ENCODE results near the gene PCDHGA8.
A peak's percentile ranks its signal among the peaks of the same experiment; 100 is the strongest.
"Not testable (repeated sequence)": the region's sequence is repeated elsewhere in the genome, so short reads cannot be mapped to it uniquely, and the experiment has no call there.

The PCDHGA8 gene

GRCh38 chr5:141392429-141393198 is at the start of gene PCDHGA8:
PCDHGA8 (plus strand) TSS chr5:141392633; CDS start chr5:141392814, 181 bp downstream.
- Histone ChIP-seq H3K4me1 (ENCODE audit: control insufficient read depth, insufficient read depth, low read length, unreplicated experiment) (no peaks in the 10 kb centered on the region), H3K79me2 (ENCODE audit: control insufficient read depth, insufficient read depth, low read length, unreplicated experiment) (no peaks in the 10 kb centered on the region), H3K27ac (ENCODE audit: low read depth, low read length) (no peak within 1 kb of the TSS), H2AFZ (ENCODE audit: low read length, unreplicated experiment) (no peak within 1 kb of the TSS), H3K27me3 (ENCODE audit: insufficient read depth, low read length) (peaks cover 82% of the 10 kb centered on the region), H3K36me3 (ENCODE audit: insufficient read depth, low read length) (no peaks in the 10 kb centered on the region), H3K4me3 (ENCODE audit: low read depth, low read length) (peak within 1 kb of the TSS; percentile 67)

DNA sequence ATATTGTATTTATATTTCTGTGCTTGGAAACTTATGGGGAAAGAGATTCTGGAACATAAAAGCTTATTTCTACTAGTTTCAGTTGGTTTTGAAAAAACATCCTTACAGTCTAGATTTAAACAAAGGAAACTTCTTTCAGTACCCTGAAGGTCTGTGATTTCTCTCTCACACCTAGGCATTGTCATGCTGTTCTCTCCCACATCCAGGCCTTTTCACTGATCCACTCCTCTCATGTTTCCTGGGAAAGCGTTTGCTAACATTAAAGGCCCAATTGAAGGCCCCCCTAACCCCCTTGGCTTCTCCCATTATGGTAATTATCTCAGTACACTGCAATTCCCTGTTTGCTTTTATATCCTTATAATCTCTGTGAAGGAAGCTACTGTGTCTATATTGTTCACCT is 49.7 kb upstream of the PCDHGA8 start:
- Histone ChIP-seq H3K4me1 (ENCODE audit: control insufficient read depth, insufficient read depth, low read length, unreplicated experiment) (no peaks in the 10 kb centered on the region), H2AFZ (ENCODE audit: low read length, unreplicated experiment) (no peak overlapping the region), H3K27ac (ENCODE audit: low read depth, low read length) (no peak overlapping the region), H3K27me3 (ENCODE audit: insufficient read depth, low read length) (peaks cover 64% of the 10 kb centered on the region), H3K79me2 (ENCODE audit: control insufficient read depth, insufficient read depth, low read length, unreplicated experiment) (no peaks in the 10 kb centered on the region), H3K36me3 (ENCODE audit: insufficient read depth, low read length) (no peaks in the 10 kb centered on the region), H3K4me3 (ENCODE audit: low read depth, low read length) (no peak overlapping the region)

DNA sequence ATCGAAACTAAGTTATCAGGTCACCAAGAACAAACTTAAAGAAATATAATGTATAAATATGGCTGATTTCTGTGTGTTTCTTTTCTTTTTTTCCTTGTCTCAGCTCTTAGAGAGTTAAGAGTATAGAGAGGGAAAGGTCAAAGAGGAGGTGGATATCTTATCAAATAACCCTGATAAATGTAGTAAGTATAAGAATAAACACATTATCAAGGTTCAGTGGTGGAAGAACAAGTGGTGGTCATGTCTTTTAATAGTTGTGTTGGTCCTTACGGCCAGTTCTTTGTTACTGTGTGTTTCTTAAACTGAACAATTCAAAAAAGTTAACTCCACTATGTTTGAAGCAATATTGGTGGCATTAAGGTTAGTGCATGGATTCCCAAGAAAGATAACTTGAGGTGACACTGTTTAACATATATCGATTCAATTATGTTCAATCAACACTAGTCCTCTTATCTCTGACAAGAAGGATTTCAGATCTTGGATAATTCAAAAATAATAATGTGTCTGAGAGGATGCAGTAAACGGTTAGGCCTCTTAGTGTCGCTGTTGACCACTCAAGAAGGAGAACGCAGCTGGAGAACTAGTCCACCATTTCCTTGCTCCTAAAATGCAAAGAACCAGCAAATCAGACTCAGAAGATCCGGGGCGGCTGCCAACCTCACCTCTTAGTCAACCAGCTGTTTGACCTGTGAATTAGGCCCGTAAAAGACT is 49.0 kb upstream of the PCDHGA8 start, which contains the start of gene PCDHGA3:
Gene PCDHGA3 (plus strand): TSS at position 588 of the 711 bp plus-strand sequence. CDS start 205 bp downstream, outside the sequence.
- Histone ChIP-seq H3K4me3 (ENCODE audit: low read depth, low read length) (peak within 1 kb of the TSS; percentile 41; the same call in 1 of the 2 replicates), H3K36me3 (ENCODE audit: insufficient read depth, low read length) (no peaks in the 10 kb centered on the region), H3K27ac (ENCODE audit: low read depth, low read length) (no peak within 1 kb of the TSS), H3K79me2 (ENCODE audit: control insufficient read depth, insufficient read depth, low read length, unreplicated experiment) (no peaks in the 10 kb centered on the region), H2AFZ (ENCODE audit: low read length, unreplicated experiment) (no peak within 1 kb of the TSS), H3K4me1 (ENCODE audit: control insufficient read depth, insufficient read depth, low read length, unreplicated experiment) (no peaks in the 10 kb centered on the region), H3K27me3 (ENCODE audit: insufficient read depth, low read length) (peaks cover 64% of the 10 kb centered on the region)

DNA sequence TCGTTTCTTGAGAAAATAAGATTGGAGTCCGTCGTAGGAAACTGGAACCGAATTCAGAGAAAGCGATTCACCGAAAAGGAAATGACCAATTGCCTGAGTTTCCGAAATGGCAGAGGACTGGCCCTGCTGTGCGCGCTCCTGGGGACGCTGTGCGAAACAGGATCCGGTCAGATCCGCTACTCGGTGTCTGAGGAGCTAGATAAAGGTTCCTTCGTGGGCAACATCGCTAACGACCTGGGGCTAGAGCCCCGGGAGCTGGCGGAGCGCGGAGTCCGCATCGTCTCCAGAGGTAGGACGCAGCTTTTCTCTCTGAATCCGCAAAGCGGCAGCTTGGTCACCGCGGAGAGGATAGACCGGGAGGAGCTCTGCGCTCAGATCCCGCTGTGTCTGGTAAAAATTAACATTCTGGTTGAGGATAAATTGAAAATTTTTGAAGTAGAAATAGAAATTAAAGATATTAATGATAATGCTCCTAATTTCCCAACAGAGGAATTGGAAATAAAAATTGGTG is 48.4 kb upstream of the PCDHGA8 start:
- Histone ChIP-seq H3K79me2 (ENCODE audit: control insufficient read depth, insufficient read depth, low read length, unreplicated experiment) (no peaks in the 10 kb centered on the region), H3K36me3 (ENCODE audit: insufficient read depth, low read length) (no peaks in the 10 kb centered on the region), H3K27ac (ENCODE audit: low read depth, low read length) (no peak overlapping the region), H3K27me3 (ENCODE audit: insufficient read depth, low read length) (peaks cover 66% of the 10 kb centered on the region), H3K4me3 (ENCODE audit: low read depth, low read length) (peak overlapping the region; percentile 41; the same call in 1 of the 2 replicates), H2AFZ (ENCODE audit: low read length, unreplicated experiment) (no peak overlapping the region), H3K4me1 (ENCODE audit: control insufficient read depth, insufficient read depth, low read length, unreplicated experiment) (no peaks in the 10 kb centered on the region)

DNA sequence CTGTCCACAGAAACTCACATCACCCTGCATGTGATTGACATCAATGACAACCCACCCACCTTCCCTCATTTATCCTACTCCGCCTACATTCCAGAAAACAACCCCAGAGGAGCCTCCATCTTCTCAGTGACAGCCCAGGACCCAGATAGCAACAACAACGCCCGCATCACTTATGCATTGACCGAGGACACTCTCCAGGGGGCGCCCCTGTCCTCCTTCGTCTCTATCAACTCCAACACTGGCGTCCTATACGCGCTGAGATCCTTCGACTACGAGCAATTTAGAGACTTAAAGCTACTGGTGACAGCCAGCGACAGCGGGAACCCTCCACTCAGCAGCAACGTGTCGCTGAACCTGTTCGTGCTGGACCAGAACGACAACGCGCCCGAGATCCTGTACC is 47.1 kb upstream of the PCDHGA8 start:
- Histone ChIP-seq H3K4me1 (ENCODE audit: control insufficient read depth, insufficient read depth, low read length, unreplicated experiment) (no peaks in the 10 kb centered on the region), H3K4me3 (ENCODE audit: low read depth, low read length) (no peak overlapping the region), H3K27ac (ENCODE audit: low read depth, low read length) (no peak overlapping the region), H3K27me3 (ENCODE audit: insufficient read depth, low read length) (peaks cover 60% of the 10 kb centered on the region), H3K79me2 (ENCODE audit: control insufficient read depth, insufficient read depth, low read length, unreplicated experiment) (no peaks in the 10 kb centered on the region), H2AFZ (ENCODE audit: low read length, unreplicated experiment) (no peak overlapping the region), H3K36me3 (ENCODE audit: insufficient read depth, low read length) (no peaks in the 10 kb centered on the region)

GRCh38 chr5:141346017-141346416 is 46.4 kb upstream of the PCDHGA8 start:
- H3K36me3 ChIP-seq (ENCODE audit: insufficient read depth, low read length) = not testable (repeated sequence)

DNA sequence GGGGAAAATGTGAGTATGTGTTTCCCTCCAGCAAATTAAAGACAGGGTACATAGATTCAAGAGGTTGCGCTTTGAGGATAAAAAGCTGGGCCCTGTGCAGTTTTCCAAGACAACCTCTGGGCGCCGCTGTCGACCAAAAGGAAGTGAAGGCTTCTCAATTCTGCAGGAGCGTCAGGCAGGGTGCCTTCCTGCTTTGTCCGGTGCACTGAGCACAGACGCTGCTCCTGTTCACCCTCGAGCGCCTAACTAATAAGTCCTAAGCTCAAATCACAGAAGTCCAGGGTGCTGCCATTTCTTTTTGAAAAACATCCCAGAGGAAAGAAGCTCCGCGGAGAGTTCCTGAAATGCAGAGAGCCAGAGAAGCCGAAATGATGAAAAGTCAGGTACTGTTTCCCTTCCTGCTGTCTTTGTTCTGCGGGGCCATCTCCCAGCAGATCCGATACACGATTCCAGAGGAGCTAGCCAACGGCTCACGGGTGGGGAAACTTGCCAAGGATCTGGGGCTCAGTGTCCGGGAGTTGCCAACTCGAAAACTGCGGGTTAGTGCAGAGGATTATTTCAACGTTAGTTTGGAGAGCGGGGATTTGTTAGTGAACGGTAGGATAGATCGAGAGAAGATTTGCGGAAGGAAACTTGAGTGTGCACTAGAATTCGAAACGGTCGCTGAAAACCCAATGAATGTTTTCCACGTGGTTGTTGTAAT is 42.4 kb upstream of the PCDHGA8 start, which contains the start of gene PCDHGB1:
Gene PCDHGB1 (plus strand): TSS at position 183 of the 703 bp plus-strand sequence. CDS start 162 bp downstream, at position 345.
- Histone ChIP-seq H3K27ac (ENCODE audit: low read depth, low read length) (no peak within 1 kb of the TSS), H3K27me3 (ENCODE audit: insufficient read depth, low read length) (peaks cover 78% of the 10 kb centered on the region), H3K79me2 (ENCODE audit: control insufficient read depth, insufficient read depth, low read length, unreplicated experiment) (no peaks in the 10 kb centered on the region), H3K4me1 (ENCODE audit: control insufficient read depth, insufficient read depth, low read length, unreplicated experiment) (no peaks in the 10 kb centered on the region), H3K4me3 (ENCODE audit: low read depth, low read length) (peak within 1 kb of the TSS; percentile 75), H2AFZ (ENCODE audit: low read length, unreplicated experiment) (peak within 1 kb of the TSS; percentile 69), H3K36me3 (ENCODE audit: insufficient read depth, low read length) (no peaks in the 10 kb centered on the region)

More at GRCh38 chr5:141346017-141346416, 46.4 kb upstream of the PCDHGA8 start:
- H3K27me3 ChIP-seq (ENCODE audit: insufficient read depth, low read length) = peaks cover 63% of the 10 kb centered on the region
- not testable (repeated sequence) for H3K79me2 ChIP-seq (ENCODE audit: control insufficient read depth, insufficient read depth, low read length, unreplicated experiment); H3K4me1 ChIP-seq (ENCODE audit: control insufficient read depth, insufficient read depth, low read length, unreplicated experiment); H3K27ac ChIP-seq (ENCODE audit: low read depth, low read length); H2AFZ ChIP-seq (ENCODE audit: low read length, unreplicated experiment); H3K4me3 ChIP-seq (ENCODE audit: low read depth, low read length)

DNA sequence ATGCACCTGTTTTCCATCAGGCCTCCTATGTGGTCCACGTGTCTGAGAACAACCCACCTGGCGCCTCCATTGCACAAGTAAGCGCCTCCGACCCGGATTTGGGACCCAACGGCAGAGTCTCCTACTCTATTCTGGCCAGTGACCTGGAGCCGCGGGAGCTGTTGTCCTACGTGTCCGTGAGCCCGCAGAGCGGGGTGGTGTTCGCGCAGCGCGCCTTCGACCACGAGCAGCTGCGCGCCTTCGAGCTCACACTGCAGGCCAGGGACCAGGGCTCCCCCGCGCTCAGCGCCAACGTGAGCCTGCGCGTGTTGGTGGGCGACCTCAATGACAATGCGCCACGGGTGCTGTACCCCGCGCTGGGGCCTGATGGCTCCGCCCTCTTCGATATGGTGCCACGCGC is 40.8 kb upstream of the PCDHGA8 start:
- Histone ChIP-seq H2AFZ (ENCODE audit: low read length, unreplicated experiment) (no peak overlapping the region), H3K36me3 (ENCODE audit: insufficient read depth, low read length) (no peaks in the 10 kb centered on the region), H3K27me3 (ENCODE audit: insufficient read depth, low read length) (peaks cover 85% of the 10 kb centered on the region), H3K4me3 (ENCODE audit: low read depth, low read length) (no peak overlapping the region), H3K79me2 (ENCODE audit: control insufficient read depth, insufficient read depth, low read length, unreplicated experiment) (no peaks in the 10 kb centered on the region), H3K4me1 (ENCODE audit: control insufficient read depth, insufficient read depth, low read length, unreplicated experiment) (no peaks in the 10 kb centered on the region), H3K27ac (ENCODE audit: low read depth, low read length) (no peak overlapping the region)

DNA sequence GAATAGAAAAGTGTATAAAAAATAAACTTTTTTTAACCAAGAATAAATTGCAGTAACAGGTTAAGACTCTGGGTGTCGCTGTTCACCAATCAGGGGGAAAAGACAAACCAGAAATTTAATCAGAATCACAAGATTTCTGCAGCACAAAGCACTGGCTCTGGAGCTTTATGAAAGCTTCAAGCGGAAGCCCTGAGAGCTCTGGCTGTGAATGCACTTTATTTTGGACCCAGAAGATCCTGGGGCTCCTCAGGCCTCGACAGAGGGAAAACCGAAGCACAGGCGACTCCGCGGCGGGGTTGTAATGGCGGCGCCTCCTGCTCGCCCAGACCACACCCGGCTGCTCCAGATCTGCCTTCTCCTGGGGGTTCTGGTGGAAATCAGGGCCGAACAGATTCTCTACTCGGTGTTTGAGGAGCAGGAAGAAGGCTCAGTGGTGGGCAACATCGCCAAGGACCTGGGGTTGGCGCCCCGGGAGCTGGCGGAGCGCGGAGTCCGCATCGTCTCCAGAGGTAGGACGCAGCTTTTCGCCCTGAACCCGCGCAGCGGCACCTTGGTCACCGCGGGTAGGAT is 37.4 kb upstream of the PCDHGA8 start, which contains the start of gene PCDHGA4:
Gene PCDHGA4 (plus strand): TSS at position 122 of the 570 bp plus-strand sequence. CDS start 87 bp downstream, at position 209.
- peak within 1 kb of the TSS; percentile 90 for H2AFZ ChIP-seq (ENCODE audit: low read length, unreplicated experiment)
- H3K27ac ChIP-seq (ENCODE audit: low read depth, low read length) = no peak within 1 kb of the TSS

DNA sequence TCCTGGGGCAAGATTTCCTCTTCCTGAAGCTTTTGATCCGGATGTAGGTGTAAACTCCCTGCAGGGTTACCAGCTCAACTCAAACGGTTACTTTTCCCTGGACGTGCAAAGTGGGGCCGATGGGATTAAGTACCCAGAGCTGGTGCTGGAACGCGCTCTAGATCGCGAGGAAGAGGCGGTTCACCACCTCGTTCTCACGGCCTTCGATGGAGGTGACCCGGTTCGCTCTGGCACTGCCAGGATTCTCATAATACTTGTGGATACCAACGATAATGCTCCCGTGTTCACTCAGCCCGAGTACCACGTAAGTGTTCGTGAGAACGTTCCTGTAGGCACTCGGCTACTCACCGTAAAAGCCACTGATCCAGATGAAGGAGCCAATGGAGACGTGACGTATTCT is 36.8 kb upstream of the PCDHGA8 start:
- peak overlapping the region; percentile 90 for H2AFZ ChIP-seq (ENCODE audit: low read length, unreplicated experiment)
- H3K36me3 ChIP-seq (ENCODE audit: insufficient read depth, low read length) = no peaks in the 10 kb centered on the region
- no peak overlapping the region for H3K27ac ChIP-seq (ENCODE audit: low read depth, low read length)
- H3K4me3 ChIP-seq (ENCODE audit: low read depth, low read length) = peak overlapping the region; percentile 79
- H3K4me1 ChIP-seq (ENCODE audit: control insufficient read depth, insufficient read depth, low read length, unreplicated experiment) = no peaks in the 10 kb centered on the region
- no peaks in the 10 kb centered on the region for H3K79me2 ChIP-seq (ENCODE audit: control insufficient read depth, insufficient read depth, low read length, unreplicated experiment)
- peaks cover 89% of the 10 kb centered on the region for H3K27me3 ChIP-seq (ENCODE audit: insufficient read depth, low read length)

More for the DNA sequence above, 37.4 kb upstream of the PCDHGA8 start, which contains the start of gene PCDHGA4:
- Histone ChIP-seq H3K79me2 (ENCODE audit: control insufficient read depth, insufficient read depth, low read length, unreplicated experiment) (no peaks in the 10 kb centered on the region), H3K27me3 (ENCODE audit: insufficient read depth, low read length) (peaks cover 89% of the 10 kb centered on the region), H3K4me1 (ENCODE audit: control insufficient read depth, insufficient read depth, low read length, unreplicated experiment) (no peaks in the 10 kb centered on the region), H3K4me3 (ENCODE audit: low read depth, low read length) (peak within 1 kb of the TSS; percentile 79), H3K36me3 (ENCODE audit: insufficient read depth, low read length) (no peaks in the 10 kb centered on the region)
